Measurements from ENCODE around the gene TRIM47.
"Not testable (repeated sequence)": the region's sequence is repeated elsewhere in the genome, so short reads cannot be mapped to it uniquely, and the experiment has no call there.

The TRIM47 gene

GRCh38 chr17:75891605-75892555 is 13.5 kb upstream of the TRIM47 start:
- no peak for DNase-seq

GRCh38 chr17:75891022-75891604 is 12.7 kb upstream of the TRIM47 start:
- no peak for DNase-seq

GRCh38 chr17:75889454-75889853 is 11.1 kb upstream of the TRIM47 start:
- DNase-seq = no peak

DNA sequence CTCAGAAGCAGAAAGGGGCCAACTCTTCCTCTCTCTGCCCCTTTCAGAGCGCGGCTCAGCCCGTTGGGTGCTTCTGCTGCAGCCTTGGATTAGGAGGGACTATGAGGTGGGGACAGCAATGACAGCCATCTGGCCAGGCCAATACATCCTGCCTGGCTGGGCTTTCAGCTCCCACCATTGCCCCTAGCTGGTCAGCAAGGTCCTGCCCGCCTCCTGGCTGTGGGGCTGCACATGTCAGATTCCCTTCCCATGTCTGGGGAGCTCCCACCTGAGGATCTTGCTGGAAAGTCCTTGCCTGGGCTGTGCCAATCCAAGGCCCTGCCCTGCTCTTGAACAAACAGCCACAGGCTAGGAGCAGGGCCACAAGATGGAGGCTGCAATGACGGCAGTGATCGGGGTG is 10.1 kb upstream of the TRIM47 start:
- DNase-seq = no peak

- DNase-seq = not testable (repeated sequence)
Observed at GRCh38 chr17:75885860-75886259, 7.5 kb upstream of the TRIM47 start.

DNA sequence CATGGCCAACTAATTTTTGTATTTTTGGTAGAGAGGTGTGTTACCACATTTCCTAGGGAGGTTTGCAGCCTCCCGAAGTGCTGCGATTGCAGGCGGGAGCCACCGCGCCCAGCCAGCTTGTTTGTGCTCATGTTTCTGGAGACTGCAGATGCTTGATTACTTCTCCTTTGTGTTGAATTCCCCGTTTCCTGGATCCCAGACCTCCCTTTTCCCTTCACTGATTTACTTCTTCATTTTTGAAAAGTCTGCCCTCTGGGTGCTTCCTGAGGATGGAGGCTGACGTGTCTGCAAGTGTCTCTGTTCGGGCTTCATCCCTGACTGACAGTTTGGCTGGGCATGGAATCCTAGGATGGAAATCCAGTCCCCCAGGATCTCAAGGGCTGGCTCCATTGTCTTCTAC is 7.0 kb upstream of the TRIM47 start:
- DNase-seq = no peak

DNA sequence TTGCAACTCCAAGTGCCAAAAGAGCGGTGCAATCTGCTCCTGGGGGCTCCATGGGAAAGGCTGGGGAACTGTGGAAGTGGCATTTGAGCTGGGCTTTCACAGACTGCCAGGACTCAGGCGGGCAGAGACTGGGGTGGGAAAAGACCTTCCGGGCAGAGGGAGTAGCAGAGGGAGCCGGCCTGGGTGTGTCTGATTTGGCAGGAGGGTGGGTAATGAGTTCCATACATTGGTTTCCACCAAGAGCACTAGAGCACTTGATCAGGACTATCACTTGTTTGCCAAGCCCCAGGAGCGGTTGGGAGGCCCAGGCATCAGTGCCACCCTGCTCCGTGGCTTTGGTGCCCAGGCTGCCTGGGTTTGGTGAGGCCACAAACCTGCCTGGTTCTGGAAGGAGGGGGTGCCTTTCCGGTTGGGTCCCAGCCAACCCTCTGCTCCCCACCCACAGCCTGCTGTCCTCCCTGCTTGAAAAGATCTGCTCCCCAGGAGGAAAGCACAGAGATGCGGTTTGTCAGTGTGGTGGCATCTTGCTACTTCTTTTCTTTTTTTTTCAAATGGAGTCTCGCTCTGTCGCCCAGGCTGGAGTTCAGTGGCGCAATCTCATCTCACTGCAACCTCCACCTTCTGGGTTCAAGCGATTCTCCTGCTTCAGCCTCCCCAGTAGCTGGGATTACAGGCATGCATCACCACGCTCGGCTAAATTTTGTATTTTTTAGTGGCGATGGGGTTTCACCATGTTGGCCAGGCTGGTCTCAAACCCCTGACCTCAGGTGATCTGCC is 3.5 kb upstream of the TRIM47 start:
- no peak for DNase-seq

GRCh38 chr17:75880266-75880665 is 1.9 kb upstream of the TRIM47 start:
- no peak for DNase-seq

- DNase-seq = peak; percentile 82
Observed at GRCh38 chr17:75877752-75878173, 618 bp downstream of the TRIM47 start.

DNA sequence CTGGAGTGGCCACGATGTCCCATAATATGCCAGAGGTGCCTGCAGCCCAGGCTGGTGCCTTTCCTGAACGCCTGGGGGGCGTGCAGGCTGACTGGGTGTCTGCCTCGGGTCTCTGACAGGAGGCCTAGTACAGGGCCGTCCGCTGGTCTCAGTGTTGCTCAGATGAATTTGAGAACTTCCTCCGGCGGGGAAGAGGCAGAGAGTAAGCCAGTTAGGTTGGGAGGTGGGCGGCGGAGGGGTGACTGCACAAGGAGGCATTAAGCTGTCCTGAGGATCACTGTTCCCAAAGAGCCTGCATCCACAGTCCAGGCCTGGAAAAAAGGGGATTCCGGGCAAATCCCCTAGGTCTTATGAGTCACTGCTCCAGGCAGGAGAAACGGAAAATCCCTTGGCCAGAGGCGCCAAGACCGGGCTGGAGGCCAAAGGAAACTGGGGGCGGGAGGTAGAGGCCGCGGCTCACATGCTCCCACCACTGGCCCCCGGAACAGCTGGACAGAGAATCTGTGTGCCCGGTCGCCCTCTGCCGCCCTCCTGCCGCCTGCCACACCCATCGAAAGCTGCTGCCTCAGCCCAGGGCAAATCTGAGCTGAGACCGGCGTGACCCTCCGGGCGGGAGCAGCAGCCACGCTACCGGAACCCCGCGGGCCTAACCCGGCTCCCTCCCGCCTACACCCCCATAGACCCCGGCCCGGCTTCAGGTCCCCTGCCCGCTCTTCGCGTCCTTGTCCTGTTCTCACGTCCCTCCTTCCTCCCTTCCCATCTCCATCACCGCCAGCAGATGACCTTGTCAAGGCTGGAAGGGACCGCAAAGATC is 1.2 kb downstream of the TRIM47 start:
- DNase-seq = peak; percentile 63

GRCh38 chr17:75876190-75876937 is 2.0 kb downstream of the TRIM47 start:
- peak; percentile 51 for DNase-seq

- DNase-seq = no peak
Observed at GRCh38 chr17:75875940-75876189, 2.5 kb downstream of the TRIM47 start.

GRCh38 chr17:75875182-75875939 is 3.0 kb downstream of the TRIM47 start:
- no peak for DNase-seq

- DNase-seq = no peak
Observed at GRCh38 chr17:75874323-75875181, 3.8 kb downstream of the TRIM47 start.

DNA sequence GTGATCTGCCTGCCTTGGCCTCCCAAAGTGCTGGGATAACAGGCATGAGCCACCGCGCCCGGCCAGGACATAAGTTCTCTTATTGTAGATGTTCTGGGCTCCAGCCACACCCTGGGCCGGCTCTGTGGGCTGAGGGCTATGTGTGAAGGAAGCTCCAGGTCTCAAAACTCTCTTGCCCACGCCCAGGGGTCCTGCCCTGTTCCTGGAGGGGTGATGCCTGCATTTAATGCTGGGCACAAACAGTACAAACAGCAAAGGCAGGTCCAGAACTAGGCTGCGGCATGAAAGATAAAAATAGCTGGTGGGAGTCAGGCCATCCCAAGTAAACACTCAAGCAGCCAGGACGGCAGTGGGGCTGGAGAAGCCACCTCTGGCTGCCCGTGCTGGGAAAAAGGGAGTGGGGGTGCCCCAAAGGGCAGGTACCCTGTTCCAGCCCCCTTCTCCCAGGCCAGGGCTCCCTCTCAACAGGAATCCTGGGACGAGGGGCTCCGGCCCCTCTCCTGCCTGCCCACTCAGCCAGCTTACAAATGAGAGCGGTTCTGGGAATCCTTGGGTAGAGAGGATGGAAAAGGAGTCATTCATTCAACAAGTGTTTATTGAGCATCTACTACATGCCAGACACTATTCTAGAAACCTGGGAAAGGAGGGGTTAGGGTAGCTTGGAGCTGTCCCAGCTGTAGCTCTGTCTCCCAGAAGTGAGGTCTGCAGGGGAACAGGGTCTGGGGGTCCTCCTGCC is 4.6 kb downstream of the TRIM47 start:
- DNase-seq = no peak

- DNase-seq = no peak
Observed at GRCh38 chr17:75872434-75873351, 5.7 kb downstream of the TRIM47 start.

DNA sequence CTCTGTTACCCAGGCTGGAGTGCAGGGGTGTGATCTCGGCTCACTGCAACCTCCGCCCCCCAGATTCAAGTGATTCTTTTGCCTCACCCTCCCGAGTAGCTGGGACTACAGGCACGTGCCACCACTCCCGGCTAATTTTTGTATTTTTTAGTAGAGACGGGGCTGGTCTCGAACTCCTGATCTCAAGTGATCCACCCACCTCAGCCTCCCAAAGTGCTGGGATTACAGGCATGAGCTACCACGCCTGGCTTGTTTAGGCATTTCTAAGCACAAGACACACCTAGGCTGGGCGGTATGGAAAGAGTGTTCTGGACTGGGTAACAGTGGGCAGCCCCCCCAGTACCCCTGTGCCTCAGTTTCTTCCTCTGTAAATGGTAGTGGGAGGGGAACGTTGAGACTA is 8.2 kb downstream of the TRIM47 start:
- DNase-seq = not testable (repeated sequence)

Data from right kidney (tissue), 1 donor.